ENCODE data around the gene TAF1C. TPM values are rescaled to one million over a fixed set of nuclear protein-coding genes. Genes with fewer than 3 reads are reported as not detected.

Gene TAF1C
- total RNA-seq, 1 experiment from 2014 or later, result 54.5 TPM

DNA sequence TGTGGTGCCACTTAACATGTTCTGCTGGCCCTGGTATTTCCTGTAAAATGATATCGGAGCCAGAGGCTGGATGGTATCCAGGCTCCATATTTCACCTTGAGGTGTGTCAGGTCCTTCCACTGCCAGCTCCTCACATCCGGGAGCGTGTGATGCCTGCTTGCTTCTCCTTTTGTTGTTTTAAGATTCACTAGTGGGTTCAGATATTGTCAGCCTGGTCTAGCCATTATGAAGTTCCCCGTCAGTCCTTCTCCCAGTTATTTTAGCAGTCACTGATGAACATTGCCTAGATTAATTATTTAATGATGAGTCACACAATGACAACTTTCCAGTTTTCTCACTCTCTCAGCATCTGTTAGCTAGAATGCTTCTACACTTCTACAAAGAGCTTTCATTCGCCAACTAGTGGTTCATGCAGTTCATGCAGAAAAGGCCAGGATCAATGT is 30.5 kb downstream of the TAF1C start:
- H3K36me3 ChIP-seq (ENCODE audit: insufficient read depth, low read length), result no peaks in the 10 kb centered on the region
- H3K27me3 ChIP-seq (ENCODE audit: low read length), result no peaks in the 10 kb centered on the region
- no peak overlapping the region for H3K4me3 ChIP-seq (ENCODE audit: low read length)
- H3K9me2 ChIP-seq (replicated peaks; ENCODE audit: insufficient read depth, low read length), result no peaks in the 10 kb centered on the region
- H3K79me2 ChIP-seq (ENCODE audit: low read length), result no peaks in the 10 kb centered on the region
- H3K9me3 ChIP-seq (ENCODE audit: low read length), result no peaks in the 10 kb centered on the region
- no peak for DNase-seq
- H3K4me1 ChIP-seq (ENCODE audit: low read length), result no peaks in the 10 kb centered on the region
- no peak overlapping the region for H3K27ac ChIP-seq (ENCODE audit: low read length)
- H3K9ac ChIP-seq (ENCODE audit: low read length), result no peak overlapping the region
- no peak overlapping the region for H2AFZ ChIP-seq (ENCODE audit: low read length)
- H4K20me1 ChIP-seq (ENCODE audit: insufficient read depth, low read depth, low read length), result no peaks in the 10 kb centered on the region
- H3K4me2 ChIP-seq (ENCODE audit: low read depth, low read length, poor library complexity, severe bottlenecking), result no peak overlapping the region

DNA sequence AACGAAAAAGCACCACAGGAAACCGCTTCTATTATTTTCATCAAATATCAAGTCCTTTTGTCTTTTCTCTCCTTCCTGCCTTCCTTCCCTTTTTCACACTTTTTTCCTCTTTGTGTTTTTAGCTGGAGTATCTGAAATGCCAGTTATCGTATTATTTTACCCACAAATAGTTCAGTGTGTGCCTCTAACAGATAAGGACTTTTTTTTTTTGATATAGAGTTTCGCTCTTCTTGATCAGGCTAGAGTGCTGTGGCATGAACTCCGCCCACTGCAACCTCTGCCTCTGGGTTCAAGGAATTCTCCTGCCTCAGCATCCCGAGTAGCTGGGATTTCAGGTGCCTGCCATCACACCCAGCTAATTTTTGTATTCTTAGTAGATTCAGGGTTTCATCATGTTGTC is 31.1 kb downstream of the TAF1C start:
- H3K36me3 ChIP-seq (ENCODE audit: insufficient read depth, low read length), result no peaks in the 10 kb centered on the region
- H3K9me2 ChIP-seq (replicated peaks; ENCODE audit: insufficient read depth, low read length), result no peaks in the 10 kb centered on the region
- H2AFZ ChIP-seq (ENCODE audit: low read length), result no peak overlapping the region
- no peak overlapping the region for H3K27ac ChIP-seq (ENCODE audit: low read length)
- H3K4me1 ChIP-seq (ENCODE audit: low read length), result no peaks in the 10 kb centered on the region
- H3K4me3 ChIP-seq (ENCODE audit: low read length), result no peak overlapping the region
- no peak for DNase-seq
- H3K9ac ChIP-seq (ENCODE audit: low read length), result no peak overlapping the region
- H3K79me2 ChIP-seq (ENCODE audit: low read length), result no peaks in the 10 kb centered on the region
- no peaks in the 10 kb centered on the region for H4K20me1 ChIP-seq (ENCODE audit: insufficient read depth, low read depth, low read length)
- no peak overlapping the region for H3K4me2 ChIP-seq (ENCODE audit: low read depth, low read length, poor library complexity, severe bottlenecking)
- H3K9me3 ChIP-seq (ENCODE audit: low read length), result no peaks in the 10 kb centered on the region
- no peaks in the 10 kb centered on the region for H3K27me3 ChIP-seq (ENCODE audit: low read length)

DNA sequence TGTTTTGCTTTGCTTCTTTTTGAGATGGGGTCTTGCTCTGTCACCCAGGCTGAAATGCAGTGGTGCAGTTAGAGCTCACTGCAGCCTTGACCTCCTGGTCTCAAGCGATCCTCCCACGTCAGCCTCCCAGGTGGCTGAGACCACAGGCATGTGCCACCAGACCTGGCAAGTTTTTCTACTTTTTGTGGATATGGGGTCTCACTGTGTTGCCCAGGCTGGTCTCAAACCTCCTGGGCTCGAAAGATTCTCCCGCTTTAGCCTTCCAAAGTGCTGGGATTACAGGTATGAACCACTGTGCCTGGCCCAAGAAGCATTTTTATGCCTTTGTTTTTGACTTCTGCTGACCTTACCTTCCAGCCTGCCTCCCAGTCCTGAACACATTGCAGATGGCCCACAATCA is 31.6 kb downstream of the TAF1C start:
- Histone ChIP-seq H3K4me1 (ENCODE audit: low read length) (no peaks in the 10 kb centered on the region), H4K20me1 (ENCODE audit: insufficient read depth, low read depth, low read length) (no peaks in the 10 kb centered on the region), H3K27me3 (ENCODE audit: low read length) (no peaks in the 10 kb centered on the region), H3K36me3 (ENCODE audit: insufficient read depth, low read length) (no peaks in the 10 kb centered on the region), H3K9me2 (replicated peaks; ENCODE audit: insufficient read depth, low read length) (no peaks in the 10 kb centered on the region), H3K79me2 (ENCODE audit: low read length) (no peaks in the 10 kb centered on the region), H3K9ac (ENCODE audit: low read length) (no peak overlapping the region), H3K9me3 (ENCODE audit: low read length) (no peaks in the 10 kb centered on the region), H3K27ac (ENCODE audit: low read length) (no peak overlapping the region), H3K4me3 (ENCODE audit: low read length) (no peak overlapping the region), H3K4me2 (ENCODE audit: low read depth, low read length, poor library complexity, severe bottlenecking) (no peak overlapping the region), H2AFZ (ENCODE audit: low read length) (no peak overlapping the region)
- DNase-seq, result no peak

DNA sequence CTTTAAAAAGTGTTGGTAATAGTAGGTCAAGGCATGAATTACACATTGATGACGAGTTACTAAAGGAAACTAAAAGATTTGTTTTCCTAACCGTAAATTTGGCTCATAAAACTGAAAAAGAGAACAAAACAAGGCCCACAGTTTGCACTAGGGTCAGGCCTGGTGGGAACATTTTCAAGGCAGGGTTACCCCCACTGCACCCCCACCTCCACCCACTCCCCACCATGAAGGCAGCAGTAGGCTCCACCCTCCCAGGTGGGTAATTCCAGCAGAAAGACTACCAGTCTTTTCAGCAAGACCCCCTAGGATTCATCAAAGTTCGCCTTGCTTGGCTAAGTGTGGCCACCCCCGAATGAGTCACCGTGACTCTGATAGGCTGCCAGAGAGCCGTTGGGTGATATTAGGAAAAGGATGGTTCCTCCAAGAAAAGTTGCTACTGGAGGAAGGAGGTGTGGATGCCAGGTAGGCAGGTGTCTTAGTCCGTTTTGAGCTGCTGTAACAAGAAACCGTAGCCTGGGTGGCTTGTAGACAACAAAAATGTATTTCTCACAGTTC is 33.1 kb downstream of the TAF1C start:
- DNase-seq, result no peak
- Histone ChIP-seq H3K9me2 (replicated peaks; ENCODE audit: insufficient read depth, low read length) (no peaks in the 10 kb centered on the region), H3K4me3 (ENCODE audit: low read length) (no peak overlapping the region), H3K27ac (ENCODE audit: low read length) (no peak overlapping the region), H3K79me2 (ENCODE audit: low read length) (no peaks in the 10 kb centered on the region), H3K4me2 (ENCODE audit: low read depth, low read length, poor library complexity, severe bottlenecking) (no peak overlapping the region), H3K9ac (ENCODE audit: low read length) (no peak overlapping the region), H3K9me3 (ENCODE audit: low read length) (no peaks in the 10 kb centered on the region), H3K36me3 (ENCODE audit: insufficient read depth, low read length) (no peaks in the 10 kb centered on the region), H2AFZ (ENCODE audit: low read length) (no peak overlapping the region), H3K27me3 (ENCODE audit: low read length) (no peaks in the 10 kb centered on the region), H3K4me1 (ENCODE audit: low read length) (no peaks in the 10 kb centered on the region), H4K20me1 (ENCODE audit: insufficient read depth, low read depth, low read length) (no peaks in the 10 kb centered on the region)

DNA sequence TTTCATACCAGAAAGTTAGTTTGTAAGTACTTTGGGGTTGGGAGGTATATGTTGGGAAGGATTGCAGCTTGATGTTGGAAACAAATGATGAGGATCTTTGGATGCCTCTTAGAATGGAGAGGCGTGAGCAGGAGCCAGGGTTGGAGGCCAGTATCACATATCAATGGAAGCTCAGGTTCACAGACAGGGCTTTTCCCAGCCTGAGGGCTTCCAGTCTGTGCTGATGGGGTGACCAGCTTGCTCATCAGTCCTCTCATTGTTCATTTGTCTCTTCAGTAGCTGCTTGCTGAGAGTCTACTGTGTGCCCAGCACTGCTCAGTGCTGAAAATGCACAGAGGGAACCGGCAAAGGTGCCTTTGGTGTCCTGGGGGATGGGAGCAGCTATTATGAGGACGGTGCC is 35.9 kb downstream of the TAF1C start:
- H4K20me1 ChIP-seq (ENCODE audit: insufficient read depth, low read depth, low read length), result no peaks in the 10 kb centered on the region
- no peaks in the 10 kb centered on the region for H3K9me3 ChIP-seq (ENCODE audit: low read length)
- H3K27ac ChIP-seq (ENCODE audit: low read length), result no peak overlapping the region
- no peaks in the 10 kb centered on the region for H3K36me3 ChIP-seq (ENCODE audit: insufficient read depth, low read length)
- no peak overlapping the region for H3K9ac ChIP-seq (ENCODE audit: low read length)
- DNase-seq, result no peak
- H3K4me3 ChIP-seq (ENCODE audit: low read length), result no peak overlapping the region
- H3K79me2 ChIP-seq (ENCODE audit: low read length), result no peaks in the 10 kb centered on the region
- no peaks in the 10 kb centered on the region for H3K27me3 ChIP-seq (ENCODE audit: low read length)
- H3K4me2 ChIP-seq (ENCODE audit: low read depth, low read length, poor library complexity, severe bottlenecking), result no peak overlapping the region
- H3K4me1 ChIP-seq (ENCODE audit: low read length), result no peaks in the 10 kb centered on the region
- H2AFZ ChIP-seq (ENCODE audit: low read length), result no peak overlapping the region; the same call in 1 of the 2 replicates
- H3K9me2 ChIP-seq (replicated peaks; ENCODE audit: insufficient read depth, low read length), result no peaks in the 10 kb centered on the region

DNA sequence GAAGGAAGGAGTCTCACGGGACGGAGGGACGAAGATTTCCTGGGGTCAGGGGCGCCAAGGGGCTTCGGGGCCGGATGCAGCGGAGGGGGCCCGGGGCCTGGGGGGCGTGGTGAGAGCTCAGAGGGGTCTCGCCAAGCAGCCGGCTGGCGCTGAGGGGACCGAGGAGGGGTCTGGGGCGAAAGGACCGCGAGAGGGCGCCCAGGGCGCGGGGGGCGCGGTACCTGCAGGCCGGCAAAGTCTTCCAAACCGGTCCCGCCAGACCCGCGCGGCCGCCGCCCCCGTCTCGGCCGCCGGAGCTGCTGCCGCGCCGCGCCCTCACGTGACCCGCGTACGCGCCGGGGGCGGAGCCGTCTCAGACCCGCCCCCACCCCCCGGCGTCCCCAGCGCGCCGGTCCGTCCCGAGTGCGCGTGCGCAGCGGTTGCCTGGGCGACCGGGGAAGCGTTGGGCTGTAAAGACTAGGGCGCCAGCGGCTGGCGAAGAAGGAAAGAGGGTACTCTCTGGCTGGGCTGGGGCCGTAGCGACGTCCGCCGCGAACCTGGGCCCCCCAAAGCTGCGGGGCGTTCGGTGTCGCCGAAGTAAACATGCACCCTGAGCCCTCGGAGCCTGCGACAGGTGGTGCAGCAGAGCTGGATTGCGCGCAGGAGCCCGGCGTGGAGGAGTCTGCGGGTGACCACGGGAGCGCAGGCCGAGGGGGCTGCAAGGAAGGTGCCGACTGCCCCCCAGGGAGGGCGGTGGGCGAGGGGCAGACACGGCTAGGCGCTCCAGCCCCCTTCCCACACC is 41.8 kb downstream of the TAF1C start, which contains the start of the genes DNAAF1 and HSDL1:
DNAAF1 (plus strand) TSS at position 450 of the 781 bp plus-strand sequence; CDS start at position 583, 133 bp downstream.
HSDL1 (minus strand) TSS at position 319 of the 781 bp plus-strand sequence. CDS start 13,856 bp downstream, outside the sequence.
- H3K27ac ChIP-seq (ENCODE audit: low read length), result peak within 1 kb of the TSS; percentile 79
- peak within 1 kb of the TSS; percentile 78 for H3K4me2 ChIP-seq (ENCODE audit: low read depth, low read length, poor library complexity, severe bottlenecking)

DNA sequence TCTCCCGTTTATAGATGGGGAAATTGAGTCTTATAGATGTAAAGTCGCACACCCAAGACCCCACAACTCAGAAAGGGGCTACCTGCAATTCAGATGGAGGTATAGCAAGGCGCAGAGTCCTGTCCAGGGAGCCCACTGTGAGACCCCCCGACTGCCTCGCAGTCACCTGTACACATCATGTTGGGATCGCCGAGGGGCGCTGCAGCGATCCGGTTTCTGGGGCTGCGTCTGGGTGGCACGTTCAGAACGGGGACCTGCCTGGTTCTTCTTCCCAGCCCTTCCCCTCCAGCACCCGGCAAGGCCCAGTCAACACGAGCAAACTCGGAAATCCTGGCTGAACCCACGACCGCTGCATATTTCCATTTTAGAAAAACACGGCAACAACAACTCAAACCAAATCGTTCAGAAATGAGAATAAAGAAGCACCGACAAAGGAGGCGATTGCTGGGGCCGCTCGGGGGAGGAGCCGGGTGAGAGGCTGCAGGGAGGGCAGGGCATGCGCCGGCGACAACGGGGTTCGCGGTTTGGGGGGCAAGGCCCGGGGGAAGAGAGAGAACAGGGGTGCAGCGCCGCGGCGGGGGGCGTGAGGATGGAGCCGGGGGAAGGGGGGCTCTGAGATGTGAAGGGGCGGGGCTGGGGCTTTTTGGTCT is 42.5 kb downstream of the TAF1C start:
- Histone ChIP-seq H3K9me2 (replicated peaks; ENCODE audit: insufficient read depth, low read length) (no peaks in the 10 kb centered on the region), H2AFZ (ENCODE audit: low read length) (no peak overlapping the region), H3K27ac (ENCODE audit: low read length) (peak overlapping the region; percentile 79), H3K27me3 (ENCODE audit: low read length) (no peaks in the 10 kb centered on the region), H3K9me3 (ENCODE audit: low read length) (no peaks in the 10 kb centered on the region), H3K4me2 (ENCODE audit: low read depth, low read length, poor library complexity, severe bottlenecking) (peak overlapping the region; percentile 78), H4K20me1 (ENCODE audit: insufficient read depth, low read depth, low read length) (peaks cover 4% of the 10 kb centered on the region; the same call in 1 of the 2 replicates), H3K9ac (ENCODE audit: low read length) (peak overlapping the region; percentile 94), H3K4me3 (ENCODE audit: low read length) (peak overlapping the region; percentile 92), H3K79me2 (ENCODE audit: low read length) (peaks cover 55% of the 10 kb centered on the region), H3K4me1 (ENCODE audit: low read length) (peaks cover 45% of the 10 kb centered on the region), H3K36me3 (ENCODE audit: insufficient read depth, low read length) (no peaks in the 10 kb centered on the region)
- peak; percentile 79 for DNase-seq

More for the DNA sequence above, 41.8 kb downstream of the TAF1C start, which contains the start of the genes DNAAF1 and HSDL1:
- H3K36me3 ChIP-seq (ENCODE audit: insufficient read depth, low read length), result no peaks in the 10 kb centered on the region
- peaks cover 38% of the 10 kb centered on the region for H3K4me1 ChIP-seq (ENCODE audit: low read length)
- peak; percentile 96 for DNase-seq
- no peaks in the 10 kb centered on the region for H3K27me3 ChIP-seq (ENCODE audit: low read length)
- no peaks in the 10 kb centered on the region for H3K9me2 ChIP-seq (replicated peaks; ENCODE audit: insufficient read depth, low read length)
- peaks cover 4% of the 10 kb centered on the region; the same call in 1 of the 2 replicates for H4K20me1 ChIP-seq (ENCODE audit: insufficient read depth, low read depth, low read length)
- H3K79me2 ChIP-seq (ENCODE audit: low read length), result peaks cover 48% of the 10 kb centered on the region
- H2AFZ ChIP-seq (ENCODE audit: low read length), result no peak within 1 kb of the TSS; the same call in 1 of the 2 replicates
- H3K4me3 ChIP-seq (ENCODE audit: low read length), result peak within 1 kb of the TSS; percentile 92
- H3K9me3 ChIP-seq (ENCODE audit: low read length), result no peaks in the 10 kb centered on the region
- H3K9ac ChIP-seq (ENCODE audit: low read length), result peak within 1 kb of the TSS; percentile 94

DNA sequence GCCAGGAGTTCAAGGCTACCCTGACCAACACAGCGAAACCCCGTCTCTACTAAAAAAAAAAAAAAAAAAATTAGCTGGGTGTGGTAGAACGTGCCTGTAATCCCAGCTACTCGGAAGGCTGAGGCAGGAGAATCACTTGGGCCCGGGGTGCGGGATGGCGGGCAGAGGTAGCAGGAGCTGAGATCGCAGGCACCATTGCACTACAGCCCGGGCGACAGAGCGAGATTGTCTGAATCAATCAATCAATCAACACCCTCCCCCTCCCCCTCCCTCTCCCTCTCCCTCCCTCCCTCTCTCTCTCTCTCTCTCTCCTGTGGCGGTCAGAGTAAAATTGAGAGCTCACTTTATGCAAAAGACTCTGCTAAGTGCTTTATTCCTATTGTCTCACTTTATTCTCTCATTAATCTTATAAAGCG is 43.1 kb downstream of the TAF1C start:
- H3K27me3 ChIP-seq (ENCODE audit: low read length), result no peaks in the 10 kb centered on the region
- H3K4me1 ChIP-seq (ENCODE audit: low read length), result peaks cover 51% of the 10 kb centered on the region
- peak overlapping the region; percentile 78 for H3K4me2 ChIP-seq (ENCODE audit: low read depth, low read length, poor library complexity, severe bottlenecking)
- peaks cover 4% of the 10 kb centered on the region; the same call in 1 of the 2 replicates for H4K20me1 ChIP-seq (ENCODE audit: insufficient read depth, low read depth, low read length)
- H3K9me3 ChIP-seq (ENCODE audit: low read length), result no peaks in the 10 kb centered on the region
- H3K27ac ChIP-seq (ENCODE audit: low read length), result peak overlapping the region; percentile 79
- DNase-seq, result peak; percentile 59
- H3K79me2 ChIP-seq (ENCODE audit: low read length), result peaks cover 61% of the 10 kb centered on the region
- no peaks in the 10 kb centered on the region for H3K9me2 ChIP-seq (replicated peaks; ENCODE audit: insufficient read depth, low read length)
- H2AFZ ChIP-seq (ENCODE audit: low read length), result no peak overlapping the region
- no peaks in the 10 kb centered on the region for H3K36me3 ChIP-seq (ENCODE audit: insufficient read depth, low read length)
- H3K9ac ChIP-seq (ENCODE audit: low read length), result peak overlapping the region; percentile 94
- peak overlapping the region; percentile 92 for H3K4me3 ChIP-seq (ENCODE audit: low read length)
